Measurements from ENCODE around the gene BAG1.

The BAG1 gene

DNA sequence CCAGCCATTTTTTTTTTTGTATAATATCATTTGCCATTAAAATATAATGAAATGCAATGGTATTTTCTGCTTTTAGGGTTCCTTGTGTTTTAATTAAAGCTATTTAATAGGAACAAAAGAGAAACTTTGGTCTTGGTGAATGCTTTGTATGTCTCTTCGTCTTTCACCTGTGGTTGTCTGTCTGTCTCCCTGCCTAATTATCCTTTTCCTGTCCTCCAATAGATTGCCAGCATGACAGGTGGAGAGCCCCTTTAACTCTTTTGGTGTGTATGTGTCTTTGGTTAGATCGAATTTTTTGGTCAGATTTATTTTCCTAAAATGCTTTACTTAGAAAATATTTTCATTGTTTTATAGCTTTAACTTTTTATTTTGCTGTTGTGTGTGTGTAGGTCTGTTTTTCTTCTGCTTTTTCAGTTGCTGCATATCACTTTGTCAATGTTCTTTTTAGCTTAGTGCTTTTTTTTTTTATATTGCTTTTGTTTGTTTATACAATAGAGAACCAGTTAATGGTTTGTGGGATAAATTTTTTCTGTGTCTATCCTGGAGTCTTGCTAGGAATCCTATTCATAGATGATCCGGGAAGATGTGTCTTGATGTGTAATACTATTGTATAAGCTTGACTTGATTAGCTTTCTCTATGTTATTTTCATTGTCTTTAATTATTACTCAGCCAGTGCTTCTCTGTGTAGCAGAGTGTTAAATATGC, 8.9 kb upstream of the BAG1 start:
- H3K18ac ChIP-seq (ENCODE audit: low read length), result no peak overlapping the region
- no peak overlapping the region for H3K4me2 ChIP-seq (ENCODE audit: low read length)
- no peak overlapping the region for H3K9ac ChIP-seq (ENCODE audit: low read length)
- H3K23ac ChIP-seq (ENCODE audit: low read length), result no peak overlapping the region
- H3K4me1 ChIP-seq (ENCODE audit: control insufficient read depth, low read depth, low read length), result no peaks in the 10 kb centered on the region
- no peaks in the 10 kb centered on the region for H3K36me3 ChIP-seq (ENCODE audit: control insufficient read depth, insufficient read depth, low read length)
- no peak overlapping the region for H3K27ac ChIP-seq (ENCODE audit: low read depth, low read length)
- H4K8ac ChIP-seq (ENCODE audit: low read depth, low read length), result no peak overlapping the region
- no peak overlapping the region for H2BK120ac ChIP-seq (ENCODE audit: low read depth, low read length)
- no peaks in the 10 kb centered on the region for H3K79me2 ChIP-seq (ENCODE audit: control insufficient read depth, insufficient read depth, low read length)
- no peak overlapping the region for H3K4me3 ChIP-seq (ENCODE audit: low read length)
- H2BK5ac ChIP-seq (ENCODE audit: low read length), result no peak overlapping the region
- no peak for DNase-seq
- no peak overlapping the region for H2AK5ac ChIP-seq (ENCODE audit: low read length)
- no peak overlapping the region for H3K4ac ChIP-seq (ENCODE audit: low read depth, low read length)
- no CpG with 5 or more reads among the region's 3 CpGs for WGBS (ENCODE audit: extremely low coverage, insufficient coverage, low lambda C conversion rate)
- no peaks in the 10 kb centered on the region for H3K27me3 ChIP-seq (ENCODE audit: insufficient read depth, low read length, poor library complexity)
- H2BK15ac ChIP-seq (replicated peaks; ENCODE audit: low read depth), result no peak overlapping the region
- no peak overlapping the region for H4K5ac ChIP-seq (ENCODE audit: low read length)
- H3K79me1 ChIP-seq (ENCODE audit: low read length), result no peaks in the 10 kb centered on the region
- H3K56ac ChIP-seq (ENCODE audit: low read length), result no peak overlapping the region

DNA sequence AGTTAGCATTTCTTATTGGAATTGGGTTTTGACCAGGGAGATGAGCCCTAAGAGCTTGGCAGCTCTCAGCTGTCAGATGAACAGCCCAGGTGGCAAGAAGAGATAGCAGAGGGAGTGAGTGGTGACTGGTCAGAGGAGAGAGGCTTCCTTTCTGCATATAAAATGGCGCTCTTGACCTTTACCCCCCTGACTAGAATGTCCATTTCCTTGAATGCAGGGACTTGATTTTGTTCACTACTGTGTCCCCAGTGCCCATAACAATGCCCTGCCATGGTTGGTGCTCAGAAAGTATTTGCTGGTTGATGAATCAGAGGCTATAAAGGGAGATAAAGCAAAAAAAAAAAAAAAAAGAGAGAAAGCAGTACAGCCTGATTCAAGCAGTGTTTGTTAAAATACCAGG, 7.6 kb upstream of the BAG1 start:
- no peaks in the 10 kb centered on the region for H3K4me1 ChIP-seq (ENCODE audit: control insufficient read depth, low read depth, low read length)
- no peak overlapping the region for H3K27ac ChIP-seq (ENCODE audit: low read depth, low read length)
- WGBS (ENCODE audit: extremely low coverage, insufficient coverage, low lambda C conversion rate), result no CpG with 5 or more reads among the region's 1 CpG
- H3K4ac ChIP-seq (ENCODE audit: low read depth, low read length), result no peak overlapping the region
- DNase-seq, result no peak
- H3K56ac ChIP-seq (ENCODE audit: low read length), result no peak overlapping the region
- no peak overlapping the region for H3K9ac ChIP-seq (ENCODE audit: low read length)
- H2BK5ac ChIP-seq (ENCODE audit: low read length), result no peak overlapping the region
- H4K8ac ChIP-seq (ENCODE audit: low read depth, low read length), result no peak overlapping the region
- H2AK5ac ChIP-seq (ENCODE audit: low read length), result no peak overlapping the region
- no peak overlapping the region for H3K4me3 ChIP-seq (ENCODE audit: low read length)
- no peak overlapping the region for H2BK120ac ChIP-seq (ENCODE audit: low read depth, low read length)
- no peak overlapping the region for H3K18ac ChIP-seq (ENCODE audit: low read length)
- no peak overlapping the region for H4K5ac ChIP-seq (ENCODE audit: low read length)
- no peaks in the 10 kb centered on the region for H3K27me3 ChIP-seq (ENCODE audit: insufficient read depth, low read length, poor library complexity)
- no peak overlapping the region for H3K4me2 ChIP-seq (ENCODE audit: low read length)
- no peak overlapping the region for H3K23ac ChIP-seq (ENCODE audit: low read length)
- no peak overlapping the region for H2BK15ac ChIP-seq (replicated peaks; ENCODE audit: low read depth)
- no peaks in the 10 kb centered on the region for H3K36me3 ChIP-seq (ENCODE audit: control insufficient read depth, insufficient read depth, low read length)
- H3K79me1 ChIP-seq (ENCODE audit: low read length), result no peaks in the 10 kb centered on the region
- no peaks in the 10 kb centered on the region for H3K79me2 ChIP-seq (ENCODE audit: control insufficient read depth, insufficient read depth, low read length)

DNA sequence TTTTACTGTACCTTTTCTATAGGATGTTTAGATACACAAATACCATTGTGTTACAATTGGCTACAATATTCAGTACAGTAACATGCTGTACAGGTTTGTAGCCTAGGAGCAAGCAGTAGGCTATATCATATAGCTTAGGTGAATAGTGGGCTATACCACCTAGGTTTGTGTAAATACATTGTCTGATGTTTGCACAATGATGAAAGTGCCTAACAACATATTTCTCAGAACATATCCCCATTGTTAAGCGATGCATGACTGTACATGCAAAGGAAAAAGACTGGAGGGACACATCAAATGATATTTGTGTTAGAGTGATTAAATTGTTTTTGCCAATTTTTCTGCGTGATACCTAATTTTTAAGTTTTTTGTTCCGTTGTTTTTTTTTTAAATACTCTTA, 5.6 kb upstream of the BAG1 start:
- 100% methylated on average over 1 of the region's 3 CpGs for WGBS (ENCODE audit: extremely low coverage, insufficient coverage, low lambda C conversion rate)
- H3K4me1 ChIP-seq (ENCODE audit: control insufficient read depth, low read depth, low read length), result peaks cover 3% of the 10 kb centered on the region
- H3K56ac ChIP-seq (ENCODE audit: low read length), result no peak overlapping the region
- no peak for DNase-seq
- H3K36me3 ChIP-seq (ENCODE audit: control insufficient read depth, insufficient read depth, low read length), result no peaks in the 10 kb centered on the region
- H3K79me1 ChIP-seq (ENCODE audit: low read length), result peaks cover 3% of the 10 kb centered on the region
- no peak overlapping the region for H3K18ac ChIP-seq (ENCODE audit: low read length)
- H3K79me2 ChIP-seq (ENCODE audit: control insufficient read depth, insufficient read depth, low read length), result peaks cover 6% of the 10 kb centered on the region
- no peaks in the 10 kb centered on the region for H3K27me3 ChIP-seq (ENCODE audit: insufficient read depth, low read length, poor library complexity)
- H2BK15ac ChIP-seq (replicated peaks; ENCODE audit: low read depth), result no peak overlapping the region
- H2AK5ac ChIP-seq (ENCODE audit: low read length), result no peak overlapping the region
- no peak overlapping the region for H3K4me3 ChIP-seq (ENCODE audit: low read length)
- no peak overlapping the region for H3K23ac ChIP-seq (ENCODE audit: low read length)
- H4K5ac ChIP-seq (ENCODE audit: low read length), result no peak overlapping the region
- no peak overlapping the region for H3K4ac ChIP-seq (ENCODE audit: low read depth, low read length)
- no peak overlapping the region for H4K8ac ChIP-seq (ENCODE audit: low read depth, low read length)
- H3K4me2 ChIP-seq (ENCODE audit: low read length), result no peak overlapping the region
- no peak overlapping the region for H3K9ac ChIP-seq (ENCODE audit: low read length)
- no peak overlapping the region for H2BK120ac ChIP-seq (ENCODE audit: low read depth, low read length)
- no peak overlapping the region for H2BK5ac ChIP-seq (ENCODE audit: low read length)
- H3K27ac ChIP-seq (ENCODE audit: low read depth, low read length), result no peak overlapping the region

DNA sequence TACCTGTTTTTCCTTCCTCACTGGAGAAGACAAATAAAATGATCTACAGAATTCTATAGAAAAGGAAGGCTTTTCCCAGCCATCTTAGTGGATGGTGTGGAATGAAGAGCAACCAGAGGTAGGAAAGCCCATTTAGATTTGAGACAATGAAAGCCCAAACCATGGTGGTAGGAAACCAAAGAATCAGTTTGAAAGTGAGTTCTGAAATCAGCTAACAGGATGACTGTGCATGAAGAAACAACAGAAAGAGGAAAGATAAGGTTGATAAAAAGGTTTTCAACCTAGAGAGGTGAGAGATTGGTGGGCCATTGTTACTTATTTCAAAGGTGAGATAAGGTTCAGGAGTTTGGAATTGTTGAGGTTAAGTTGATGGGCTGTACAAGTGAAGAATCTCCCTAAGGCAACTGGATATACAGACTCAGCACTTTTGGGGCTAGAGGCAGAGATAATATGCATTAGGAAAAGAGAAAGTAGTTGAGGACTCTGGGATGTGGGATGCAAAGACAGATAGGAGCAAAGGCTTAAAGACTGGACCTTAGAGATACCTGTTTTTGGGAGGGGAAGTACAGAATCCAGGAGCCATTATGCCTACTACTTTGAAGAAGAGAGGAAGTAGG, 2.8 kb upstream of the BAG1 start:
- Histone ChIP-seq H3K4me1 (ENCODE audit: control insufficient read depth, low read depth, low read length) (peaks cover 6% of the 10 kb centered on the region), H2BK5ac (ENCODE audit: low read length) (no peak overlapping the region), H2AK5ac (ENCODE audit: low read length) (no peak overlapping the region), H2BK15ac (replicated peaks; ENCODE audit: low read depth) (no peak overlapping the region), H2BK120ac (ENCODE audit: low read depth, low read length) (no peak overlapping the region), H3K27me3 (ENCODE audit: insufficient read depth, low read length, poor library complexity) (no peaks in the 10 kb centered on the region), H4K5ac (ENCODE audit: low read length) (no peak overlapping the region), H3K56ac (ENCODE audit: low read length) (no peak overlapping the region), H3K4ac (ENCODE audit: low read depth, low read length) (no peak overlapping the region), H3K27ac (ENCODE audit: low read depth, low read length) (no peak overlapping the region), H3K23ac (ENCODE audit: low read length) (no peak overlapping the region), H3K18ac (ENCODE audit: low read length) (no peak overlapping the region), H3K36me3 (ENCODE audit: control insufficient read depth, insufficient read depth, low read length) (no peaks in the 10 kb centered on the region), H3K79me2 (ENCODE audit: control insufficient read depth, insufficient read depth, low read length) (peaks cover 23% of the 10 kb centered on the region), H3K4me2 (ENCODE audit: low read length) (no peak overlapping the region), H3K4me3 (ENCODE audit: low read length) (no peak overlapping the region), H3K79me1 (ENCODE audit: low read length) (peaks cover 17% of the 10 kb centered on the region), H4K8ac (ENCODE audit: low read depth, low read length) (no peak overlapping the region), H3K9ac (ENCODE audit: low read length) (no peak overlapping the region)
- DNase-seq, result peak; percentile 81

DNA sequence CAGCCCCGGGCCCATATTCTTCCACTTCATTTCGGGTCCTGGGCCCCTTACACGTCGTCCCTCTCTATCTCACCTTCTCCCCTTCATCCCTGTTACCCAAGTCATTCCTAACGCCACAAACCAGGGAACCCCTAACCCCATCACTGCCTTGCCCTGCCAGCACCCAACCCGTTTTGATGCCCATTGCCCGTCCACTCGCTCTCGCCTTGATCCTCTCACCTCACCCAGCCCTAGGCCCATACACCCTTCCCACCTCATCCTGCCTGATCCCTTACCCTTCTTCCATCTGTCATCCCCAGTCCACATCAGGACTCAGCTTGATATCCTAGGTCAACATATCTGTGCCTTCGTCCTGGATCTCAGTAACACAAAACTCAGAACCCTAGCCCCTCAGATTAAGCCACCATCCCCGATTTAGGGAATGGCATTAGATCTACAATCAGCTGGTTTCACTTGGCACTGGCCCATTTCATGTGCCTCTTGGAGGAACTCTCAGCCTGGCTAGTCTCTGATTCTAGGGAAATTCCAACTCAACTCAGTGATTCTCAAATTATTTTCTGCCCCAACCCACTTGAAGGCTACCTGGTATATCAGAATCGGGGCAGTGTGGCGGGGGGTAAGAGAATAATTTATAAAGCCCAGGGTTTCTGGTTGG, 830 bp upstream of the BAG1 start:
- no peak for DNase-seq
- H3K4me2 ChIP-seq (ENCODE audit: low read length), result peak overlapping the region; percentile 95
- WGBS (ENCODE audit: extremely low coverage, insufficient coverage, low lambda C conversion rate), result no CpG with 5 or more reads among the region's 13 CpGs

More for the DNA sequence above, 830 bp upstream of the BAG1 start:
- Histone ChIP-seq H3K4me3 (ENCODE audit: low read length) (peak overlapping the region; percentile 67), H3K56ac (ENCODE audit: low read length) (peak overlapping the region; percentile 92), H3K4ac (ENCODE audit: low read depth, low read length) (no peak overlapping the region), H2BK15ac (replicated peaks; ENCODE audit: low read depth) (no peak overlapping the region), H3K27me3 (ENCODE audit: insufficient read depth, low read length, poor library complexity) (no peaks in the 10 kb centered on the region), H2AK5ac (ENCODE audit: low read length) (peak overlapping the region; percentile 93), H3K9ac (ENCODE audit: low read length) (peak overlapping the region; percentile 91), H3K4me1 (ENCODE audit: control insufficient read depth, low read depth, low read length) (peaks cover 6% of the 10 kb centered on the region), H3K79me1 (ENCODE audit: low read length) (peaks cover 17% of the 10 kb centered on the region), H3K36me3 (ENCODE audit: control insufficient read depth, insufficient read depth, low read length) (peaks cover 1% of the 10 kb centered on the region), H3K23ac (ENCODE audit: low read length) (no peak overlapping the region), H4K8ac (ENCODE audit: low read depth, low read length) (no peak overlapping the region), H2BK120ac (ENCODE audit: low read depth, low read length) (no peak overlapping the region), H3K18ac (ENCODE audit: low read length) (no peak overlapping the region), H4K5ac (ENCODE audit: low read length) (no peak overlapping the region), H2BK5ac (ENCODE audit: low read length) (no peak overlapping the region), H3K27ac (ENCODE audit: low read depth, low read length) (no peak overlapping the region), H3K79me2 (ENCODE audit: control insufficient read depth, insufficient read depth, low read length) (peaks cover 23% of the 10 kb centered on the region)
